Right lobe of liver (tissue), 4 donors: Measurements from ENCODE around the gene TPRKB.

ENCODE experiments used
- CTCF ChIP-seq, 4 donors: fragments of 200-600 bp in 3 of 4; fragments of 450-650 bp in 1 of 4; IDR thresholded peaks; one replicate each; pipeline versions ENCODE4 v1.5.1 to v1.8.0; 2016 to 2022; ENCODE audit warnings: antibody characterized with exemption in 4 of 4, mild to moderate bottlenecking in 2 of 4
- POLR2A ChIP-seq: fragments of 450-650 bp; IDR thresholded peaks from one replicate; pipeline ENCODE4 v1.6.1; 2017; ENCODE audit warnings: antibody characterized with exemption, mild to moderate bottlenecking
- donor health status: DM: no; HTN: no; CAD: no.
- donor health status: DM: no; HTN: no; CAD: no.
- donor health status: DM: no; HTN: yes; CAD: no.

DNA sequence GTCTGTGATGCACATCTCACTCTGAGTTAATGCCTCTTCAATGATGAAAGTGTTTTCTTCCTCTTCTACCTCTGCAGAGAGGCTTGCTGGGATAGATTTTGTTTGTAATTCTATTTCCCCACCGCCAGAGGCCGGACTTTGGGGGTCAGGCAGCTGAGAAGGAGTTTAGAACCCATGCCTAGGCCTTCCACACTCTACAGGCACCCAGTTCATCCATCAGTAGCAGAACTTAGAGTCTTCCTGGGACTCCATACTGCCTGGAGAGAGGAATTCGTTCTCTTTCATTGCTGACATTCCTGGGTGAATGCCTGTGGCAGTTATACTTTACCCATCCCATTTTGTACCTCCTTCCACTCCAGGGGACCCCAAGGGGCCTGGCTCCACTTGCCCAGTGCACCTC lies 9.1 kb downstream of the TPRKB start:
- TF ChIP-seq CTCF (IDR thresholded peaks at IDR 0.05) = no peak
- no peak for TF ChIP-seq POLR2A
